AG09309 (cell line): ENCODE data around the gene FADD.
"Not testable (repeated sequence)": the region's sequence is repeated elsewhere in the genome, so short reads cannot be mapped to it uniquely, and the experiment has no call there.

ENCODE experiments used
- DNase-seq: peaks from one replicate; pipeline ENCODE4 v3.0.0-alpha.2; 2010; ENCODE audit warnings: low read depth
- H3K4me3 ChIP-seq: 2 replicates; pipeline ENCODE4 v1.5.1; 2011; ENCODE audit warnings: mild to moderate bottlenecking, low read depth, low read length, moderate library complexity; ENCODE audit not compliant: control insufficient read depth
- CTCF ChIP-seq: IDR thresholded peaks from 2 replicates; pipeline ENCODE4 v1.5.1; 2011; ENCODE audit warnings: mild to moderate bottlenecking, low read depth, low read length, inconsistent platforms; ENCODE audit not compliant: insufficient read depth, control insufficient read depth; ENCODE audit errors: missing control alignments

The FADD gene

GRCh38 chr11:70207531-70208131 is 4.5 kb downstream of the FADD start:
- no peak for DNase-seq

GRCh38 chr11:70209391-70209912 is 6.4 kb downstream of the FADD start:
- DNase-seq: no peak
- H3K4me3 ChIP-seq: no peak overlapping the region
- no peak for TF ChIP-seq CTCF

More at GRCh38 chr11:70207531-70208131, 4.5 kb downstream of the FADD start:
- TF ChIP-seq CTCF: no peak
- H3K4me3 ChIP-seq: no peak overlapping the region

- no peak overlapping the region for H3K4me3 ChIP-seq
- DNase-seq: peak; percentile 69
- TF ChIP-seq CTCF: no peak
Measured at GRCh38 chr11:70210051-70210501, 7.0 kb downstream of the FADD start.

- no peak for DNase-seq
- TF ChIP-seq CTCF: no peak
- no peak overlapping the region for H3K4me3 ChIP-seq
Measured at GRCh38 chr11:70210530-70210929, 7.4 kb downstream of the FADD start.

GRCh38 chr11:70212227-70212811 is 9.2 kb downstream of the FADD start:
- H3K4me3 ChIP-seq: no peak overlapping the region
- no peak for TF ChIP-seq CTCF
- DNase-seq: no peak

- not testable (repeated sequence) for H3K4me3 ChIP-seq, DNase-seq
Measured at GRCh38 chr11:70217388-70217787, 14.3 kb downstream of the FADD start.

GRCh38 chr11:70218076-70218475 is 15.0 kb downstream of the FADD start:
- H3K4me3 ChIP-seq, DNase-seq: not testable (repeated sequence)
